ENCODE results near the gene APAF1. TPM values are rescaled to one million over a fixed set of nuclear protein-coding genes. Genes with fewer than 3 reads are reported as not detected.

APAF1 gene
- total and polyA plus RNA-seq, 10 of the 15 experiments (the other 5 are each of a cell fraction or from before 2014, with no cell fraction given): 4.2 to 19.1 (median 14.2) TPM

- CTCF ChIA-PET: interaction anchor here (1.0 to 1.2 kb wide), 2 partner anchors 15 to 261 kb away, joined by 3 to 4 read pairs; no protein-coding TSS in a partner anchor
- intact Hi-C loops (cut with micrococcal nuclease; ENCODE audit: unreplicated experiment): no loop called here
Observed at GRCh38 chr12:98737322-98737712, 92.2 kb downstream of the APAF1 start.

DNA sequence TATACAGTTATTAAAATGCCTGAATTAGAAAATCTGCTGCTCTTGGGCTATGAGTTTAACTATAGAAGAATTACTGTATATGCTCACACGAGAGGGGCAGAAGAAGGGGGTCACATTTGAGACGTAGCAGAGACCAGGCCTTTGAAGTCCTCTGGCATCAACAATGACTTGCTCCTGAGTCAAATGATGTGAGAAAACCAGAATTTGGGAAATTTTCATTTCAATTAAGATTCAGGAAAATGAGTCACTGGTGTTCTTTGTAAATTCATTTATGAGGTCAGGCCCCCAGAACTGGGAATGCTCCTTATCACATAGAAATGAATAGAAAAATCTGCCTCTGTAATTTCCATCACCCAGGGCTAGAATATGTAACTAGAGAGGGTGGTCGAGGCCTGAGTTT, 92.9 kb downstream of the APAF1 start:
- Histone ChIP-seq H3K79me2 (ENCODE audit: control insufficient read depth, insufficient read depth, low read length) (no peaks in the 10 kb centered on the region), H3K9me3 (replicated peaks; ENCODE audit: control insufficient read depth, insufficient read depth, low read length) (no peaks in the 10 kb centered on the region), H3K27ac (ENCODE audit: control insufficient read depth, insufficient read depth) (no peak overlapping the region), H4K20me1 (ENCODE audit: control insufficient read depth, insufficient read depth) (no peaks in the 10 kb centered on the region), H3K9ac (ENCODE audit: control insufficient read depth, insufficient read depth, low read length) (no peak overlapping the region), H3K36me3 (ENCODE audit: control insufficient read depth in 2 of 2, insufficient read depth in 2 of 2, low read length in 1 of 2) (no peaks in the 10 kb centered on the region; a peak in 2 of 4 replicates), H3K27me3 (replicated peaks in 1 of 2; ENCODE audit: control insufficient read depth in 2 of 2, insufficient read depth in 2 of 2, low read length in 1 of 2) (no peaks in the 10 kb centered on the region), H3K4me3 (no peak overlapping the region), H2AFZ (ENCODE audit: control insufficient read depth, low read depth, low read length) (no peak overlapping the region), H3K4me2 (ENCODE audit: control insufficient read depth, insufficient read depth) (no peak overlapping the region), H3K4me1 (ENCODE audit: control insufficient read depth, insufficient read depth, low read length) (no peaks in the 10 kb centered on the region)
- ChIA-PET CTCF (no interaction called here), POLR2A (no interaction called here), SMC1A (ENCODE audit: uncharacterized antibody, unreplicated experiment) (interaction anchor here (1.7 kb wide), 1 partner anchor 8 kb away, joined by 6 read pairs; no protein-coding TSS in a partner anchor), RAD21 (ENCODE audit: unreplicated experiment) (no interaction called here)
- WGBS (ENCODE audit: insufficient coverage, insufficient replicate concordance, low lambda C conversion rate, missing lambda C conversion rate): 36% methylated on average over 3 of the region's 3 CpGs
- FAIRE-seq (no peak), ATAC-seq (no peak), DNase-seq (ENCODE audit: low read depth, low spot score) (no peak)
- BruUV-seq (replicated peaks): no TSS peak
- intact Hi-C loops (cut with micrococcal nuclease; ENCODE audit: unreplicated experiment): no loop called here
- in situ Hi-C loops (cut with MboI): no loop called here
- TF ChIP-seq LARP7 (IDR thresholded peaks at IDR 0.05) (no peak), NFIC (IDR thresholded peaks at IDR 0.05; ENCODE audit: low read depth, low read length) (no peak), ATF7 (IDR thresholded peaks at IDR 0.05; ENCODE audit: low read depth) (no peak), CHD1 (IDR thresholded peaks at IDR 0.05; ENCODE audit: low read depth, low read length) (no peak), GATAD2B (conservative IDR thresholded peaks at IDR 0.05; ENCODE audit: low read depth) (no peak), CBX3 (IDR thresholded peaks at IDR 0.05; ENCODE audit: borderline replicate concordance, low read depth) (no peak), BMI1 (IDR thresholded peaks at IDR 0.05; ENCODE audit: borderline replicate concordance) (no peak), BRCA1 (IDR thresholded peaks at IDR 0.05; ENCODE audit: low read depth, low read length) (no peak), SMARCA5 (IDR thresholded peaks at IDR 0.05) (no peak), BHLHE40 (IDR thresholded peaks at IDR 0.05; ENCODE audit: borderline replicate concordance in 1 of 2, low read depth in 2 of 2, low read length in 1 of 2) (no peak)
- TF ChIP-seq, protein P1, sequence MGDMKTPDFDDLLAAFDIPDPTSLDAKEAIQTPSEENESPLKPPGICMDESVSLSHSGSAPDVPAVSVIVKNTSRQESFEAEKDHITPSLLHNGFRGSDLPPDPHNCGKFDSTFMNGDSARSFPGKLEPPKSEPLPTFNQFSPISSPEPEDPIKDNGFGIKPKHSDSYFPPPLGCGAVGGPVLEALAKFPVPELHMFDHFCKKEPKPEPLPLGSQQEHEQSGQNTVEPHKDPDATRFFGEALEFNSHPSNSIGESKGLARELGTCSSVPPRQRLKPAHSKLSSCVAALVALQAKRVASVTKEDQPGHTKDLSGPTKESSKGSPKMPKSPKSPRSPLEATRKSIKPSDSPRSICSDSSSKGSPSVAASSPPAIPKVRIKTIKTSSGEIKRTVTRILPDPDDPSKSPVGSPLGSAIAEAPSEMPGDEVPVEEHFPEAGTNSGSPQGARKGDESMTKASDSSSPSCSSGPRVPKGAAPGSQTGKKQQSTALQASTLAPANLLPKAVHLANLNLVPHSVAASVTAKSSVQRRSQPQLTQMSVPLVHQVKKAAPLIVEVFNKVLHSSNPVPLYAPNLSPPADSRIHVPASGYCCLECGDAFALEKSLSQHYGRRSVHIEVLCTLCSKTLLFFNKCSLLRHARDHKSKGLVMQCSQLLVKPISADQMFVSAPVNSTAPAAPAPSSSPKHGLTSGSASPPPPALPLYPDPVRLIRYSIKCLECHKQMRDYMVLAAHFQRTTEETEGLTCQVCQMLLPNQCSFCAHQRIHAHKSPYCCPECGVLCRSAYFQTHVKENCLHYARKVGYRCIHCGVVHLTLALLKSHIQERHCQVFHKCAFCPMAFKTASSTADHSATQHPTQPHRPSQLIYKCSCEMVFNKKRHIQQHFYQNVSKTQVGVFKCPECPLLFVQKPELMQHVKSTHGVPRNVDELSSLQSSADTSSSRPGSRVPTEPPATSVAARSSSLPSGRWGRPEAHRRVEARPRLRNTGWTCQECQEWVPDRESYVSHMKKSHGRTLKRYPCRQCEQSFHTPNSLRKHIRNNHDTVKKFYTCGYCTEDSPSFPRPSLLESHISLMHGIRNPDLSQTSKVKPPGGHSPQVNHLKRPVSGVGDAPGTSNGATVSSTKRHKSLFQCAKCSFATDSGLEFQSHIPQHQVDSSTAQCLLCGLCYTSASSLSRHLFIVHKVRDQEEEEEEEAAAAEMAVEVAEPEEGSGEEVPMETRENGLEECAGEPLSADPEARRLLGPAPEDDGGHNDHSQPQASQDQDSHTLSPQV (IDR thresholded peaks at IDR 0.05): no peak

More at GRCh38 chr12:98737322-98737712, 92.2 kb downstream of the APAF1 start:
- Histone ChIP-seq H2AFZ (ENCODE audit: control insufficient read depth, low read depth, low read length) (no peak overlapping the region), H4K20me1 (ENCODE audit: control insufficient read depth, insufficient read depth) (no peaks in the 10 kb centered on the region), H3K9me3 (replicated peaks; ENCODE audit: control insufficient read depth, insufficient read depth, low read length) (no peaks in the 10 kb centered on the region), H3K79me2 (ENCODE audit: control insufficient read depth, insufficient read depth, low read length) (no peaks in the 10 kb centered on the region), H3K4me3 (no peak overlapping the region), H3K4me1 (ENCODE audit: control insufficient read depth, insufficient read depth, low read length) (no peaks in the 10 kb centered on the region), H3K27ac (ENCODE audit: control insufficient read depth, insufficient read depth) (no peak overlapping the region), H3K27me3 (replicated peaks in 1 of 2; ENCODE audit: control insufficient read depth in 2 of 2, insufficient read depth in 2 of 2, low read length in 1 of 2) (no peaks in the 10 kb centered on the region), H3K9ac (ENCODE audit: control insufficient read depth, insufficient read depth, low read length) (no peak overlapping the region), H3K36me3 (ENCODE audit: control insufficient read depth in 2 of 2, insufficient read depth in 2 of 2, low read length in 1 of 2) (no peaks in the 10 kb centered on the region; a peak in 2 of 4 replicates), H3K4me2 (ENCODE audit: control insufficient read depth, insufficient read depth) (no peak overlapping the region)
- SMC1A ChIA-PET (ENCODE audit: uncharacterized antibody, unreplicated experiment): interaction anchor here (0.7 to 1.1 kb wide), 2 partner anchors 15 to 32 kb away, joined by 3 read pairs; no protein-coding TSS in a partner anchor
- no TSS peak for BruUV-seq (replicated peaks)
- DNase-seq (ENCODE audit: low read depth, low spot score) (no peak), FAIRE-seq (no peak), ATAC-seq (no peak)
- POLR2A ChIA-PET: no interaction called here
- WGBS (ENCODE audit: insufficient coverage, insufficient replicate concordance, low lambda C conversion rate, missing lambda C conversion rate): 75% methylated on average over 4 of the region's 4 CpGs
- RAD21 ChIA-PET (ENCODE audit: unreplicated experiment): interaction anchor here (2.1 kb wide), 1 partner anchor 261 kb away, joined by 7 read pairs; no protein-coding TSS in a partner anchor
- in situ Hi-C loops (cut with MboI): no loop called here
- TF ChIP-seq, protein P2, sequence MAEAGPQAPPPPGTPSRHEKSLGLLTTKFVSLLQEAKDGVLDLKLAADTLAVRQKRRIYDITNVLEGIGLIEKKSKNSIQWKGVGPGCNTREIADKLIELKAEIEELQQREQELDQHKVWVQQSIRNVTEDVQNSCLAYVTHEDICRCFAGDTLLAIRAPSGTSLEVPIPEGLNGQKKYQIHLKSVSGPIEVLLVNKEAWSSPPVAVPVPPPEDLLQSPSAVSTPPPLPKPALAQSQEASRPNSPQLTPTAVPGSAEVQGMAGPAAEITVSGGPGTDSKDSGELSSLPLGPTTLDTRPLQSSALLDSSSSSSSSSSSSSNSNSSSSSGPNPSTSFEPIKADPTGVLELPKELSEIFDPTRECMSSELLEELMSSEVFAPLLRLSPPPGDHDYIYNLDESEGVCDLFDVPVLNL (IDR thresholded peaks at IDR 0.05; ENCODE audit: low read depth, low read length): no peak
- no peak for TF ChIP-seq ZNF384 (IDR thresholded peaks at IDR 0.05; ENCODE audit: borderline replicate concordance, low read depth, low read length)
